Fibroblast of lung (primary cell): Measurements from ENCODE around the gene FLT3.

ENCODE experiments used
- CTCF ChIP-seq, 2 donors: IDR thresholded peaks in 1 of 2; conservative IDR thresholded peaks in 1 of 2; 1 replicate in 1 of 2; 2 replicates in 1 of 2; pipeline ENCODE4 v1.5.1; 2011 to 2012; ENCODE audit warnings: low read length in 2 of 2, control low read depth in 1 of 2, inconsistent platforms in 1 of 2, low read depth in 1 of 2, mild to moderate bottlenecking in 1 of 2
- EZH2 ChIP-seq: IDR thresholded peaks from 2 replicates; pipeline ENCODE4 v1.5.1; 2012; ENCODE audit warnings: low read length, control low read depth, mild to moderate bottlenecking; ENCODE audit errors: missing control alignments

- no peak for TF ChIP-seq CTCF (conservative IDR thresholded peaks at IDR 0.05 in 1 of 2, IDR thresholded peaks at IDR 0.05 in 1 of 2; ENCODE audit: low read depth in 1 of 2, low read length in 2 of 2)
- TF ChIP-seq EZH2, result no peak
These were observed 44.7 kb upstream of the FLT3 start for GRCh38 chr13:28145049-28145448.
